HG02642 (cell line): ENCODE data around the gene PARL.
"Not testable (repeated sequence)": the region's sequence is repeated elsewhere in the genome, so short reads cannot be mapped to it uniquely, and the experiment has no call there.

ENCODE experiments used
- ATAC-seq: cut with Tn5 transposase; IDR thresholded peaks from one replicate; pipeline ENCODE4 v1.9.1; 2021; ENCODE audit warnings: mild to moderate bottlenecking; ENCODE audit not compliant: unreplicated experiment, poor library complexity

Gene PARL

GRCh38 chr3:183796372-183796771 is 88.3 kb downstream of the PARL start:
- no peak for ATAC-seq

- ATAC-seq, result no peak
These were observed 90.2 kb downstream of the PARL start for GRCh38 chr3:183794452-183794851.

GRCh38 chr3:183792976-183793375 is 91.7 kb downstream of the PARL start:
- ATAC-seq, result no peak

- ATAC-seq, result no peak
These were observed 94.0 kb downstream of the PARL start for GRCh38 chr3:183790700-183791099.

- no peak for ATAC-seq
These were observed 94.9 kb downstream of the PARL start for GRCh38 chr3:183789826-183790225.

- ATAC-seq, result not testable (repeated sequence)
These were observed 100.2 kb downstream of the PARL start for GRCh38 chr3:183784503-183784902.

- no peak for ATAC-seq
These were observed 102.0 kb downstream of the PARL start for GRCh38 chr3:183782576-183783276.

GRCh38 chr3:183781246-183781645 is 103.4 kb downstream of the PARL start:
- no peak for ATAC-seq

GRCh38 chr3:183779896-183780465 is 104.7 kb downstream of the PARL start:
- no peak for ATAC-seq
